ENCODE measurements around the gene TRAF3.

The TRAF3 gene

GRCh38 chr14:102902086-102902485 lies 124.8 kb downstream of the TRAF3 start:
- TF ChIP-seq SIN3A (IDR thresholded peaks at IDR 0.05; ENCODE audit: borderline replicate concordance, insufficient read depth, low read length) (no peak), TAF1 (IDR thresholded peaks at IDR 0.05; ENCODE audit: borderline replicate concordance, insufficient read depth, low read length) (no peak), POLR2AphosphoS5 (IDR thresholded peaks at IDR 0.05; ENCODE audit: low read depth, low read length) (no peak), FOXP2 (optimal IDR thresholded peaks at IDR 0.05; ENCODE audit: borderline replicate concordance, extremely low read depth, extremely low read length, insufficient read depth) (no peak)
- TF ChIP-seq, protein P1, sequence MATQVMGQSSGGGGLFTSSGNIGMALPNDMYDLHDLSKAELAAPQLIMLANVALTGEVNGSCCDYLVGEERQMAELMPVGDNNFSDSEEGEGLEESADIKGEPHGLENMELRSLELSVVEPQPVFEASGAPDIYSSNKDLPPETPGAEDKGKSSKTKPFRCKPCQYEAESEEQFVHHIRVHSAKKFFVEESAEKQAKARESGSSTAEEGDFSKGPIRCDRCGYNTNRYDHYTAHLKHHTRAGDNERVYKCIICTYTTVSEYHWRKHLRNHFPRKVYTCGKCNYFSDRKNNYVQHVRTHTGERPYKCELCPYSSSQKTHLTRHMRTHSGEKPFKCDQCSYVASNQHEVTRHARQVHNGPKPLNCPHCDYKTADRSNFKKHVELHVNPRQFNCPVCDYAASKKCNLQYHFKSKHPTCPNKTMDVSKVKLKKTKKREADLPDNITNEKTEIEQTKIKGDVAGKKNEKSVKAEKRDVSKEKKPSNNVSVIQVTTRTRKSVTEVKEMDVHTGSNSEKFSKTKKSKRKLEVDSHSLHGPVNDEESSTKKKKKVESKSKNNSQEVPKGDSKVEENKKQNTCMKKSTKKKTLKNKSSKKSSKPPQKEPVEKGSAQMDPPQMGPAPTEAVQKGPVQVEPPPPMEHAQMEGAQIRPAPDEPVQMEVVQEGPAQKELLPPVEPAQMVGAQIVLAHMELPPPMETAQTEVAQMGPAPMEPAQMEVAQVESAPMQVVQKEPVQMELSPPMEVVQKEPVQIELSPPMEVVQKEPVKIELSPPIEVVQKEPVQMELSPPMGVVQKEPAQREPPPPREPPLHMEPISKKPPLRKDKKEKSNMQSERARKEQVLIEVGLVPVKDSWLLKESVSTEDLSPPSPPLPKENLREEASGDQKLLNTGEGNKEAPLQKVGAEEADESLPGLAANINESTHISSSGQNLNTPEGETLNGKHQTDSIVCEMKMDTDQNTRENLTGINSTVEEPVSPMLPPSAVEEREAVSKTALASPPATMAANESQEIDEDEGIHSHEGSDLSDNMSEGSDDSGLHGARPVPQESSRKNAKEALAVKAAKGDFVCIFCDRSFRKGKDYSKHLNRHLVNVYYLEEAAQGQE (IDR thresholded peaks at IDR 0.05; ENCODE audit: insufficient read depth in 1 of 2, low read depth in 2 of 2, low read length in 2 of 2): no peak

GRCh38 chr14:102902523-102903247 lies 125.4 kb downstream of the TRAF3 start:
- TF ChIP-seq FOXP2 (optimal IDR thresholded peaks at IDR 0.05; ENCODE audit: borderline replicate concordance, extremely low read depth, extremely low read length, insufficient read depth) (no peak), SIN3A (IDR thresholded peaks at IDR 0.05; ENCODE audit: borderline replicate concordance, insufficient read depth, low read length) (no peak), TAF1 (IDR thresholded peaks at IDR 0.05; ENCODE audit: borderline replicate concordance, insufficient read depth, low read length) (no peak), POLR2AphosphoS5 (IDR thresholded peaks at IDR 0.05; ENCODE audit: low read depth, low read length) (no peak)
- TF ChIP-seq, protein P1 (IDR thresholded peaks at IDR 0.05; ENCODE audit: insufficient read depth in 1 of 2, low read depth in 2 of 2, low read length in 2 of 2): no peak

DNA sequence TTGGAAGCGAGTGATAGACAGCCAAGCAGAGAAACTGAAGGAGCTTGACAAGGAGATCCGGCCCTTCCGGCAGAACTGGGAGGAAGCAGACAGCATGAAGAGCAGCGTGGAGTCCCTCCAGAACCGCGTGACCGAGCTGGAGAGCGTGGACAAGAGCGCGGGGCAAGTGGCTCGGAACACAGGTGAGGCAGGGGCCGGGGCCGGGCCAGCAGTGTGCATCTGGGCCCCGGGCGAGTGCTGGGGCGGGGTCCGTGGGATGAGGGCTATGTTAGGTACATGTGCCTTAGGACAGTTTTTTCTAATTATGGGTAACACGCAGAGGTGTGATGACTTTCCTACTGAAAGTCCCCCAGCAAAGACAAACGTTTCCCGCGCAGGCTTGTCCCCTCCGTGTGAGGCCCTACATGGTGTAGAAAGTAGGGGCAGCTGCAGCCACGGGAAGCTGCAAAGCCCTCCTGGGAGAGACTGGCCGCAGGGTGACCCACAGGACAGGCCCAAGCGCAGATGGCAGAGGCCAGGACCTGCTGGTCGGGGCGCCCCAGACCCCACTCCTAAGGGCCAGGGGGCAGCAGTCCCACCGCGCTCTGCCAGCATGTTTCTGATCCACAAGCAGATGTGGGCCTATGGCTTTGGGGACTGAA lies 126.1 kb downstream of the TRAF3 start:
- TF ChIP-seq FOXP2 (optimal IDR thresholded peaks at IDR 0.05; ENCODE audit: borderline replicate concordance, extremely low read depth, extremely low read length, insufficient read depth): no peak
- TF ChIP-seq TAF1 (IDR thresholded peaks at IDR 0.05; ENCODE audit: borderline replicate concordance, insufficient read depth, low read length): no peak
- TF ChIP-seq POLR2AphosphoS5 (IDR thresholded peaks at IDR 0.05; ENCODE audit: low read depth, low read length): no peak
- no peak for TF ChIP-seq SIN3A (IDR thresholded peaks at IDR 0.05; ENCODE audit: borderline replicate concordance, insufficient read depth, low read length)
- TF ChIP-seq, protein P1 (IDR thresholded peaks at IDR 0.05; ENCODE audit: insufficient read depth in 1 of 2, low read depth in 2 of 2, low read length in 2 of 2): no peak

DNA sequence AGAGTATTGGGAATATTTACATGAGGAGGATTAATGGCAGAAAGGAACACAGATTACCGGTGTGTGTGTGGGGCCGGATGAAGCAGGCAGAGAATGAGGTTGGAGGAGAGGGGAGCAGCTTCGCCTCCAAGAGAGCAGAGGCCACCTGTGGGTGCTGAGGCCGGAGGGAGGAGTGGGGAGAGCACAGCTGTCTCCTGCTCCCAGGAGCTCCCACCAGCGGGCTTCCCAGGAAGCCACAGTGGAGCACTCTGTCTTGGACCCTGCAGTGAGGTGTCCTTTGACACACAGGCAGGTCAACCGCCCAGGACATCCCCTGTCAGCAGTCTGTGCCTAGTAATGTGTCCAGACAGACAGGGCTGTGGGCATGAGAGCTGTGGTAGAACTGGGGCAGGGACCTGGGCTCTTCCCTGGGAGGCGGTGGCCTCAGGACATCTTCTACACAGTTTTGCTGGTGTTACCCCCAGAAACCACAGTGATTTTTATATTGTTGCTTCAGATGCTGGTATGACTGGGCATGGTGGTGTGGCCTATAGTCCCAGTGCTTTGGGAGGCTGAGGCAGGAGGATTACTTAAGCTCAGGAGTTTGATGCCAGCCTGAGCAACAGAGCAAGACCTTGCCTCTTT lies 126.8 kb downstream of the TRAF3 start:
- TF ChIP-seq POLR2AphosphoS5 (IDR thresholded peaks at IDR 0.05; ENCODE audit: low read depth, low read length) (no peak), SIN3A (IDR thresholded peaks at IDR 0.05; ENCODE audit: borderline replicate concordance, insufficient read depth, low read length) (no peak), TAF1 (IDR thresholded peaks at IDR 0.05; ENCODE audit: borderline replicate concordance, insufficient read depth, low read length) (no peak), FOXP2 (optimal IDR thresholded peaks at IDR 0.05; ENCODE audit: borderline replicate concordance, extremely low read depth, extremely low read length, insufficient read depth) (no peak)
- TF ChIP-seq, protein P1 (IDR thresholded peaks at IDR 0.05; ENCODE audit: insufficient read depth in 1 of 2, low read depth in 2 of 2, low read length in 2 of 2): no peak
